ENCODE data around the gene ITIH3. TPM values are rescaled to one million over a fixed set of nuclear protein-coding genes. Genes with fewer than 3 reads are reported as not detected.
"Not testable (repeated sequence)": the region's sequence is repeated elsewhere in the genome, so short reads cannot be mapped to it uniquely, and the experiment has no call there.

Gene ITIH3
- total RNA-seq, 5 donors from 2014 or later (not counting 1 experiment from before 2014, with no cell fraction given) = 0.23 to 0.88 (median 0.76) TPM; not detected in 2

DNA sequence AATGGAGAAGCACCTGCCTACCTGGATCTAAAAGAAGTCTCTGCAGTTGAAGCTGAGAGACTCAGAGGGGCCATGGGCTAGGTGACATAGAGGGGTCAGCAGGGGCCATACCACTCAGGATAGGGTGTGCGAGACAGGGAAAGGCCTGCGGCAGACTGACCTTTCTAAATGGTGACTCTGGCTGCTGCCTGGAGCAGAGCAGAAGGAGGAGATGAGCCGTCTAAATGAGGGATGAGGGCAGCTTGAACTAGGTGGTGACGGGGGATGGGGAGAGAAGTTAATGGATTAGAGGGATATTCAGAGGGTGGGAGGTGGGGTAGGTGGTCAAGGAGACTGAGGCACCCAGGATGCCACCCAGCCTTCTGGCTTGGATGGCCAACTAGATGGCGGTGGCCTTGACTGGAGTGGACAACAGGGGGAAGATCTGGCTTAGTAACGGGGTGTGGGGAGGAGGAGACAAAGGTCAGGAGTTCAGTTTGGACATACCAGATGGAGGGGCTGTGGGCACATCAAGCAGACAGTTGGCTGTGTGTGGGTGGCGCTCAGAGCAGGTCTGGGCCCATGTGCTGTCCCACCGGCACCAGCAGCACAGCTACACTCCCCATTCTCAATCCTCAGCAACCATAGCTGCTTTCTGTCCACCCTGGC lies 20.4 kb upstream of the ITIH3 start:
- POLR2A ChIA-PET = interaction anchor here in 1 of 2 donors (0.7 kb wide), 1 partner anchor 116 kb away, joined by 13 read pairs; no protein-coding TSS in a partner anchor
- H3K27ac Mint-ChIP-seq = no peak overlapping the region
- no peaks in the 10 kb centered on the region for H3K9me3 Mint-ChIP-seq
- Histone ChIP-seq H3K4me1 (ENCODE audit: control insufficient read depth in 1 of 2, extremely low read depth in 1 of 2, insufficient read depth in 2 of 2, low read length in 2 of 2) (peaks cover 3 to 17% of the 10 kb centered on the region in 2 experiments), H3K4me3 (ENCODE audit: control insufficient read depth in 1 of 2, extremely low read depth in 1 of 2, low read length in 1 of 2) (no peak overlapping the region), H3K27me3 (replicated peaks in 1 of 2; ENCODE audit: control insufficient read depth in 2 of 2, extremely low read depth in 1 of 2, insufficient read depth in 2 of 2, low read length in 1 of 2) (peaks cover 0 to 11% of the 10 kb centered on the region in 2 experiments), H3K27ac (ENCODE audit: low read length) (no peak overlapping the region), H3K36me3 (ENCODE audit: control insufficient read depth in 2 of 2, extremely low read depth in 1 of 2, insufficient read depth in 1 of 2, low read length in 1 of 2) (no peaks in the 10 kb centered on the region), H3K9me3 (no peaks in the 10 kb centered on the region)
- no peak for DNase-seq
- CTCF ChIA-PET = interaction anchor here in 1 of 2 donors (0.5 kb wide), 1 partner anchor 119 kb away, joined by 3 read pairs; no protein-coding TSS in a partner anchor
- H3K36me3 Mint-ChIP-seq = no peaks in the 10 kb centered on the region
- H3K27me3 Mint-ChIP-seq = peaks cover 2 to 3% of the 10 kb centered on the region in 2 donors
- H3K4me1 Mint-ChIP-seq = peaks cover 18 to 23% (median 22%) of the 10 kb centered on the region in 3 donors
- WGBS (ENCODE audit: insufficient coverage) = 86% methylated on average over 6 of the region's 8 CpGs
- no peak for ATAC-seq (replicated peaks in 1 of 4)
- no peak overlapping the region for H3K4me3 Mint-ChIP-seq

DNA sequence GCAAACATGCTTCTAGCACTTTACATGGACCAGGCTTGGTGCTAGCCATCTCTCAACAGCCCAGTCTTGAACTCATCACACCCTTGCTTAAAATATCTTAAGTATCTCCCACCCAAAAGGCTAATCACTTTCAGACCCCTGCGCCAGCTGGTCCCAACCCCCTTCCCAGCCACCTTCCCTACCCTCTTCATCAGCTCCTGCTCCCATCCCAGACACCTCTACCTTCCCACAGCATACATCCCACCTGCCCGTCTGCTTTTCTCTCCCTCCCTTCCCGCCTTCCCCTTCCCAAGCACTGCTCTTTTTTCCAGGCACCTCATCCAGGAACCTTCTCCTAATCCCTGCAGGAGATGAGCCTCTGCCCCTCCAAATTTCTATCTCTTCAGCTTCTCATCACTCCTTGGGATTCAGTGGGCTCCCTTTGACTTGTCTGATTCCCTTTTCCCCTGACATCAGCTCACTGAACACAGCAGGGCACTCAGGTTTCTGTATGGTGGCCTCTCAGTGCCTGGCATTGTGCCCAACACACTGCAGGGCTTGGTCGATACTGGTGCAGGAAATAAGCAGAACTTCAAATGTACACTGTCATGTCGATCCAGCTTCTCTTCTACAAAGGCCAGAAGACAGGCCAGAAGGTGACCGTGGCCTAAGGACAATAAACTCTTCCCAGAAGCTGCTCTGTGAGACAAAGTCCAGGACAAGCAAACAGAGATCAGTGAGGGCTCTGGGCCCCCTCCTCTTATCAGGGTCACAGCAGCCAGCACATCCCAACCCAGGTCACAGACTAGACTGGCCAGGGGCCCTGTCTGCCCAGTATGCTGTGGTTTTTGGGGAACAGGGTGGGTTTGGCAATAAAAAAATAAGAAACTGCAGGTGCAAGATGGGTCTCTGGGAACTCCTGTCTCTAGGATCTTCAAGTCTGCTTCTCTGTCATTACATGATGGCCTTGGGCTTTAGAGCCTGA lies 19.4 kb upstream of the ITIH3 start:
- no peaks in the 10 kb centered on the region for H3K36me3 Mint-ChIP-seq
- H3K27ac Mint-ChIP-seq = no peak overlapping the region
- H3K27ac ChIP-seq (ENCODE audit: low read length) = no peak overlapping the region
- H3K27me3 ChIP-seq (replicated peaks in 1 of 2; ENCODE audit: control insufficient read depth in 2 of 2, extremely low read depth in 1 of 2, insufficient read depth in 2 of 2, low read length in 1 of 2) = peaks cover 0 to 21% of the 10 kb centered on the region in 2 experiments
- ChIA-PET POLR2A (no interaction called here), CTCF (interaction anchor here in 1 of 2 donors (0.6 kb wide), 1 partner anchor 209 kb away, joined by 6 read pairs; no protein-coding TSS in a partner anchor)
- H3K4me1 ChIP-seq (ENCODE audit: control insufficient read depth in 1 of 2, extremely low read depth in 1 of 2, insufficient read depth in 2 of 2, low read length in 2 of 2) = peaks cover 0 to 9% of the 10 kb centered on the region in 2 experiments
- ATAC-seq (replicated peaks in 1 of 4) (no peak), DNase-seq (no peak)
- H3K4me3 ChIP-seq (ENCODE audit: control insufficient read depth in 1 of 2, extremely low read depth in 1 of 2, low read length in 1 of 2) = no peak overlapping the region
- H3K27me3 Mint-ChIP-seq = peaks cover 2 to 3% of the 10 kb centered on the region in 2 donors
- no peaks in the 10 kb centered on the region for H3K36me3 ChIP-seq (ENCODE audit: control insufficient read depth in 2 of 2, extremely low read depth in 1 of 2, insufficient read depth in 1 of 2, low read length in 1 of 2)
- H3K9me3 ChIP-seq = no peaks in the 10 kb centered on the region
- no peak overlapping the region for H3K4me3 Mint-ChIP-seq
- WGBS (ENCODE audit: insufficient coverage) = 59% methylated on average over 4 of the region's 6 CpGs
- H3K9me3 Mint-ChIP-seq = no peaks in the 10 kb centered on the region
- peaks cover 8 to 13% (median 12%) of the 10 kb centered on the region in 3 donors for H3K4me1 Mint-ChIP-seq

DNA sequence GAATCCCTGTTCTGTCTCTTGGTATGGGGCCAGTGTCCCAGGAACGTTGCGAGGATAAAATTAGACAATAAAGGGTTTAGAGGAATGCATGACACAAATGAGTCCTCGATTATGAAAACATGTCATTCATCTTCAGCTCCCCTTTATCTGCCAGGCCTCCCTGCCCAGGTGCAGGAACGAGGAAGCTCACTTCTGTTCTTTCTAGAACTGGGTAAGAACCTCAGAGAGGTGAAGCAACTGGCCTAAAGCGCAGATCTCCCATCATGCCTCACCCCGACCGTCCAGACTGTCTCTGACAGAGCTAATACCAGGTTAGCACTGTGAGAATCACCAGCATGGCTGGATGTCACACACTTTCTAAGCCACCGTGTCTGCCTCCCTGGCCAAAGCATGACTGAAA lies 18.7 kb upstream of the ITIH3 start:
- Histone ChIP-seq H3K36me3 (ENCODE audit: control insufficient read depth in 2 of 2, extremely low read depth in 1 of 2, insufficient read depth in 1 of 2, low read length in 1 of 2) (no peaks in the 10 kb centered on the region), H3K4me3 (ENCODE audit: control insufficient read depth in 1 of 2, extremely low read depth in 1 of 2, low read length in 1 of 2) (no peak overlapping the region), H3K27me3 (replicated peaks in 1 of 2; ENCODE audit: control insufficient read depth in 2 of 2, extremely low read depth in 1 of 2, insufficient read depth in 2 of 2, low read length in 1 of 2) (peaks cover 0 to 25% of the 10 kb centered on the region in 2 experiments), H3K9me3 (no peaks in the 10 kb centered on the region), H3K4me1 (ENCODE audit: control insufficient read depth in 1 of 2, extremely low read depth in 1 of 2, insufficient read depth in 2 of 2, low read length in 2 of 2) (peaks cover 0 to 7% of the 10 kb centered on the region in 2 experiments), H3K27ac (ENCODE audit: low read length) (no peak overlapping the region)
- no peak overlapping the region for H3K4me3 Mint-ChIP-seq
- peaks cover 2 to 3% of the 10 kb centered on the region in 2 donors for H3K27me3 Mint-ChIP-seq
- CTCF ChIA-PET = interaction anchor here in 1 of 2 donors (0.6 kb wide), 1 partner anchor 209 kb away, joined by 6 read pairs; no protein-coding TSS in a partner anchor
- H3K4me1 Mint-ChIP-seq = peaks cover 8 to 12% (median 10%) of the 10 kb centered on the region in 3 donors
- POLR2A ChIA-PET = no interaction called here
- DNase-seq (no peak), ATAC-seq (replicated peaks in 1 of 4) (no peak)
- H3K9me3 Mint-ChIP-seq = no peaks in the 10 kb centered on the region
- no peaks in the 10 kb centered on the region for H3K36me3 Mint-ChIP-seq
- no peak overlapping the region for H3K27ac Mint-ChIP-seq
- WGBS (ENCODE audit: insufficient coverage) = 79% methylated on average over 4 of the region's 8 CpGs

DNA sequence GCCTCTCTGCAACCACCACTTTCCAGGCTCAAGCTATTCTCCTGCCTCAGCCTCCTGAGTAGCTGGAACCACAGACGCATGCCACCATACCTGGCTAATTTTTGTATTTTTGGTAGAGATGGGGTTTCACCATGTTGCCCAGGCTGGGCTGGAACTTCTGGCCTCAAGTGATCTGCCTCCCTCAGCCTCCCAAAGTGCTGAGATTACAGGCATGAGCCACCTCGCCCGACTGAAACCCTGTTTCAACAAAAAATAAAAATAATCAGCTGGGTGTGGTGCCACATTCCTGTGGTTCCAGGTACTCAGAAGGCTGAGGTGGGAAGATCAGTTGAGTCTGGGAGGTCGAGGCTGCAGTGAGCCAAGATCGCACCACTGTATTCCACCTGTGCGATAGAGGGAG lies 18.1 kb upstream of the ITIH3 start:
- H3K4me1 Mint-ChIP-seq; H3K4me1 ChIP-seq (ENCODE audit: control insufficient read depth in 1 of 2, extremely low read depth in 1 of 2, insufficient read depth in 2 of 2, low read length in 2 of 2); H3K27ac Mint-ChIP-seq; H3K36me3 Mint-ChIP-seq; DNase-seq; H3K4me3 Mint-ChIP-seq; ATAC-seq (replicated peaks in 1 of 4); H3K27ac ChIP-seq (ENCODE audit: low read length); H3K4me3 ChIP-seq (ENCODE audit: control insufficient read depth in 1 of 2, extremely low read depth in 1 of 2, low read length in 1 of 2); CTCF ChIA-PET; H3K27me3 Mint-ChIP-seq; H3K9me3 Mint-ChIP-seq; H3K36me3 ChIP-seq (ENCODE audit: control insufficient read depth in 2 of 2, extremely low read depth in 1 of 2, insufficient read depth in 1 of 2, low read length in 1 of 2); H3K9me3 ChIP-seq: not testable (repeated sequence)
- POLR2A ChIA-PET = interaction anchor here in 1 of 2 donors (0.6 kb wide), 1 partner anchor 342 kb away, joined by 3 read pairs; no protein-coding TSS in a partner anchor
- WGBS (ENCODE audit: insufficient coverage) = 82% methylated on average over 2 of the region's 6 CpGs
- peaks cover 0 to 25% of the 10 kb centered on the region in 2 experiments for H3K27me3 ChIP-seq (replicated peaks in 1 of 2; ENCODE audit: control insufficient read depth in 2 of 2, extremely low read depth in 1 of 2, insufficient read depth in 2 of 2, low read length in 1 of 2)

DNA sequence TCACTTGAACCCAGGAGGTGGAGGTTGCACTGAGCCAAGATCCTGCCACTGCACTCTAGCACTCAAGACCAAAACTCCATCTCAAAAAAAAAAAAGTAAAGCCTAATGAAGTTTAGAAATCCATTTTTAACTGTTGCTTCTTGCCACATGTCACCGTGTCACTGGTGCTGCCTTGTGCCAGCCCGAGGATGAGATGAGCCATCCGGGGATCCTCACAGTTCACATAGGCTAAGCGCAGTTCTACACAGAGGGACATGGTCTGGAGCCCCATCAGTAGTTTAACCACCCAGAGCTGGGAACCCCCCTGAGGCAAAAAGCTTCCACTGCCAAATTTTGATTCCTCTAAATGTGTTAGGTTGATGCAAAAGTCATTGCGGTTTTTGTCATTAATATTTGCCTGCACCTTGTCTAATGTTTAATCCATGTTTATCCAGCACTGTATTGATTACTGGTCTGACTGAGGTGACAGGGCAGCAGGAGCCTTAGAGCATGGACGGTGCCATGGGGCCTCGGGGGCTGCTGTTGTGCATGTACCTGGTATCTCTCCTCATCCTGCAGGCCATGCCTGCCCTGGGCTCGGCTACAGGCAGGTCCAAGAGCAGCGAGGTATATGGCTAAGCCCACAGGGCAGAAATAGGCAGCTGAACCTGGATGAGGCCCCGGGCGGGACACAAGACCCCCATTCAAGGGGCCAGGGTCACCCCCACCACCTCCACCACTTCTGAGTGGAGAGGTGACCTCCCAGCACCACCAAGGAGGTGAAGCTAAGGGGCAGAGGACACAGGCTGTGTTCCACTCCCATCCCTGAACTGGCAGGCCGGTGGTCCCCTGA lies 17.3 kb upstream of the ITIH3 start, which contains the start of gene ITIH1:
TSS of gene ITIH1 (plus strand) at position 473 of the 832 bp plus-strand sequence. CDS start at position 490, 17 bp downstream.
- POLR2A ChIA-PET = interaction anchor here in 1 of 2 donors (0.6 kb wide), 1 partner anchor 341 kb away, joined by 3 read pairs; no protein-coding TSS in a partner anchor

More for the DNA sequence above, 17.3 kb upstream of the ITIH3 start, which contains the start of gene ITIH1:
- peaks cover 3 to 5% of the 10 kb centered on the region in 2 donors for H3K27me3 Mint-ChIP-seq
- Histone ChIP-seq H3K27ac (ENCODE audit: low read length) (no peak within 1 kb of the TSS), H3K9me3 (no peaks in the 10 kb centered on the region), H3K4me3 (ENCODE audit: control insufficient read depth in 1 of 2, extremely low read depth in 1 of 2, low read length in 1 of 2) (no peak within 1 kb of the TSS), H3K4me1 (ENCODE audit: control insufficient read depth in 1 of 2, extremely low read depth in 1 of 2, insufficient read depth in 2 of 2, low read length in 2 of 2) (no peaks in the 10 kb centered on the region), H3K27me3 (replicated peaks in 1 of 2; ENCODE audit: control insufficient read depth in 2 of 2, extremely low read depth in 1 of 2, insufficient read depth in 2 of 2, low read length in 1 of 2) (peaks cover 0 to 33% of the 10 kb centered on the region in 2 experiments), H3K36me3 (ENCODE audit: control insufficient read depth in 2 of 2, extremely low read depth in 1 of 2, insufficient read depth in 1 of 2, low read length in 1 of 2) (no peaks in the 10 kb centered on the region)
- CTCF ChIA-PET = no interaction called here
- ATAC-seq (replicated peaks in 1 of 4) (no peak), DNase-seq (no peak)
- no peak within 1 kb of the TSS for H3K4me3 Mint-ChIP-seq
- no peaks in the 10 kb centered on the region for H3K9me3 Mint-ChIP-seq
- no peaks in the 10 kb centered on the region for H3K4me1 Mint-ChIP-seq
- H3K36me3 Mint-ChIP-seq = no peaks in the 10 kb centered on the region
- no peak within 1 kb of the TSS for H3K27ac Mint-ChIP-seq
- WGBS (ENCODE audit: insufficient coverage) = 90% methylated on average over 10 of the region's 12 CpGs

Data from T-cell (primary cell).